Activated CD4-positive, CD25-positive, alpha-beta regulatory T cell treated with anti-CD3 and anti-CD28 coated beads, Interleukin-2, amount 50 U/mL, for 16 hours (primary cell): Measurements from ENCODE around the gene RAD17.
"Not testable (repeated sequence)": the region's sequence is repeated elsewhere in the genome, so short reads cannot be mapped to it uniquely, and the experiment has no call there.

ENCODE experiments used
- DNase-seq: peaks from one replicate; pipeline ENCODE4 v3.0.0-alpha.2; 2020; ENCODE audit warnings: low read depth, low spot score

Gene RAD17

GRCh38 chr5:69378376-69378775 lies 8.8 kb downstream of the RAD17 start:
- DNase-seq: no peak

GRCh38 chr5:69404659-69405330 lies 35.2 kb downstream of the RAD17 start:
- DNase-seq: no peak

GRCh38 chr5:69414885-69415583 lies 45.4 kb downstream of the RAD17 start, which contains the start of gene MARVELD2:
MARVELD2 (plus strand) TSS chr5:69415116; CDS start chr5:69419386, 4,270 bp downstream.
- no peak for DNase-seq

- no peak for DNase-seq
Observed at GRCh38 chr5:69415584-69415958, 46.0 kb downstream of the RAD17 start.

GRCh38 chr5:69416180-69416579 lies 46.6 kb downstream of the RAD17 start:
- no peak for DNase-seq

GRCh38 chr5:69416699-69417098 lies 47.1 kb downstream of the RAD17 start:
- no peak for DNase-seq

- DNase-seq: no peak
Observed at GRCh38 chr5:69418554-69418953, 48.9 kb downstream of the RAD17 start.

GRCh38 chr5:69431424-69432303 lies 62.0 kb downstream of the RAD17 start:
- DNase-seq: no peak

- DNase-seq: no peak
Observed at GRCh38 chr5:69432412-69433206, 63.0 kb downstream of the RAD17 start.

- not testable (repeated sequence) for DNase-seq
Observed at GRCh38 chr5:69435276-69435884, 65.8 kb downstream of the RAD17 start.

GRCh38 chr5:69444127-69444754 lies 74.6 kb downstream of the RAD17 start:
- DNase-seq: no peak

GRCh38 chr5:69449511-69449910 lies 79.9 kb downstream of the RAD17 start:
- no peak for DNase-seq

- DNase-seq: no peak
Observed at GRCh38 chr5:69450116-69450515, 80.5 kb downstream of the RAD17 start.

GRCh38 chr5:69450527-69450926 lies 80.9 kb downstream of the RAD17 start:
- DNase-seq: not testable (repeated sequence)

- no peak for DNase-seq
Observed at GRCh38 chr5:69451941-69452647, 82.5 kb downstream of the RAD17 start.

GRCh38 chr5:69453487-69453886 lies 83.9 kb downstream of the RAD17 start:
- not testable (repeated sequence) for DNase-seq

- no peak for DNase-seq
Observed at GRCh38 chr5:69454460-69455249, 85.0 kb downstream of the RAD17 start.

GRCh38 chr5:69455428-69455988 lies 85.9 kb downstream of the RAD17 start:
- DNase-seq: not testable (repeated sequence)

GRCh38 chr5:69462170-69462569 lies 92.6 kb downstream of the RAD17 start:
- no peak for DNase-seq
